ENCODE measurements around the gene RPUSD3.

- TF ChIP-seq YY1 (IDR thresholded peaks at IDR 0.05; ENCODE audit: insufficient read depth, insufficient read length) (no peak), SUZ12 (IDR thresholded peaks at IDR 0.05; ENCODE audit: extremely low read depth, insufficient read depth, insufficient read length) (no peak)
Observed at GRCh38 chr3:9875448-9875847, 31.6 kb upstream of the RPUSD3 start.
